GM12891 (cell line): Measurements from ENCODE around the gene DCUN1D1.

Experiments
- PAX5 ChIP-seq: IDR thresholded peaks from 2 replicates; pipeline ENCODE4 v1.6.1; 2011; ENCODE audit warnings: low read length, moderate library complexity, mild to moderate bottlenecking; ENCODE audit not compliant: insufficient read depth, severe bottlenecking
- POLR2A ChIP-seq: IDR thresholded peaks from 2 replicates; pipeline ENCODE4 v1.6.1; 2011; ENCODE audit warnings: low read depth, low read length, control low read depth
- POLR2AphosphoS5 ChIP-seq: IDR thresholded peaks from 2 replicates; pipeline ENCODE4 v1.6.1; 2011; ENCODE audit warnings: low read depth, low read length, control low read depth
- POU2F2 ChIP-seq: IDR thresholded peaks from 2 replicates; pipeline ENCODE4 v1.6.1; 2011; ENCODE audit warnings: low read depth, mild to moderate bottlenecking, control low read depth, low read length, moderate library complexity
- SPI1 ChIP-seq: IDR thresholded peaks from 2 replicates; pipeline ENCODE4 v1.6.1; 2011; ENCODE audit warnings: low read depth, low read length, control low read depth
- TAF1 ChIP-seq: IDR thresholded peaks from 2 replicates; pipeline ENCODE4 v1.6.1; 2011; ENCODE audit warnings: low read depth, low read length, control low read depth

- TF ChIP-seq POLR2A (no peak), TAF1 (no peak), PAX5 (no peak), POLR2AphosphoS5 (no peak), SPI1 (no peak), POU2F2 (no peak)
Observed at GRCh38 chr3:182902236-182902635, 78.1 kb downstream of the DCUN1D1 start.
